EL (cell line): ENCODE measurements around the gene GRK5.

ENCODE experiments used
- DNase-seq: peaks from one replicate; pipeline ENCODE4 v3.0.0-alpha.2; 2016

The GRK5 gene

DNA sequence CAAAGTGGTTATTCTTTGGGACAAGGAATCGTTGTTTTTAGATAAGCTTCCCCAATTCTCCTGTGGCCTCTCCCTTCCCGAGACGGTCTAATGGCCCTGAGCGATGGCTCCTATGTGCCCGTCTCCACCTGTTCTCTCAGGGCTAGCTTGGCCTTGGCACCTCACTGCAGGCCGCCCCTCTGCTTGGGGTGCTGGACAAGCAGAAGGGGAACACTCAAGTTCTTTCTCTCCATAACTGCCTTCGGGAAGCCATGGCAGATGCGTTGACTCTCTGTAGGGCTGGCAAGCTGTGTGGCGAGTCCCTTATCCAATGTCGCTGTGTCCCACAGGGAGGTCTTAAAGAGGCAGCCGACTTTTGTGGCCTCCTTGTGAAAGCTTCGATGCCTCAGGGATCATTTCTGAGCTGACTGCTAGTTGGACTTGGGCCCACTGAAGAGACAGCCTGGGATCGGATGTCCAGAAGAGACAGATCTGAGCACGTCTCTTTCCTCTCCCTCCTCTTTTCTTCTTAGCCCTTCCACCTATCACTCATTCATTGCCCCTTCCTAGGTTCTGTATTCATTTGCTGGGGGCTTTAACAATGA, 70.8 kb downstream of the GRK5 start:
- no peak for DNase-seq

DNA sequence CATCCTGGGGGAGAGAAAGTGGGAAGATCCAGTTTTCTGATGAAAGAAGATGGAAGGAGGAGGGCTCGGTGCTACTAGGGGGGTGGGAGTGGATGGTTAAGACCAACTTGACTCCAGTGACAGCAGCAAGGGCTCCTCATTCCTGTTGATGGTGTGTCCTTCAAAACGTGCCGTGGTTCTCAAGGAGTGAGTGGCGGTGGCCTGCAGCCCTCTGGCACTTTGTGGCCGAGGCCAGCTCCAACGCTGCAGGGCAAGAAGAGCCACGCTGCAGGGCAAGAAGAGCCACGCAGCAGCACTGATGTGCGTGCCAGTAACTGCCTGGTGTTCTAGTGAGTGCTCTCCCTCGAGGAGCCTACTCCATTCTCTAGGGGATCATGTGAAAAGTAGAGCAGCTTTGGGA, 72.1 kb downstream of the GRK5 start:
- DNase-seq: no peak

DNA sequence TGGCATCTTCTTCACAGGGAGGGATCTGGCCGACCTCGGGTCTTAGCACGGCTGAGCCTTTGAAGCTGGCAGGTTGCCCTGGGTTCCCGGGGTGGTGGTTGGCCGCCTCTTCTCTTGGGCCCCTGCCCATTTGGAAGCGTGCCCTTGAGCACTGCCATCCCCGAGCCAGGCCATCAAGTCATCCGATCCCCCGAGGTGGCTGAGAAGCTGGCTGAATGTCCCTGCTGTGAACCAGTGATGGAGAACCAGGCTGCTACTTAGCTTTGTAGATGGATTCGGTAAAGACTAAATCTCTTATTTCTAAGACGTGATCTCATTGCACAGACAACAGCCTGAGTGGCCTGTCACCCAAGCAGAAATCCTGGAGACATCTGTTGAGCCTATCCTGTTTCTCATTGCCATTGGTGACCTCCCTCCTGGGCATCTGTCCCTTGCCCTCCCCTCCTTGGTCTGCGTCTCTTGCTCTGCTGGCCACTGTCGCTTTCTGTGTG, 74.3 kb downstream of the GRK5 start:
- peak; percentile 16 for DNase-seq

DNA sequence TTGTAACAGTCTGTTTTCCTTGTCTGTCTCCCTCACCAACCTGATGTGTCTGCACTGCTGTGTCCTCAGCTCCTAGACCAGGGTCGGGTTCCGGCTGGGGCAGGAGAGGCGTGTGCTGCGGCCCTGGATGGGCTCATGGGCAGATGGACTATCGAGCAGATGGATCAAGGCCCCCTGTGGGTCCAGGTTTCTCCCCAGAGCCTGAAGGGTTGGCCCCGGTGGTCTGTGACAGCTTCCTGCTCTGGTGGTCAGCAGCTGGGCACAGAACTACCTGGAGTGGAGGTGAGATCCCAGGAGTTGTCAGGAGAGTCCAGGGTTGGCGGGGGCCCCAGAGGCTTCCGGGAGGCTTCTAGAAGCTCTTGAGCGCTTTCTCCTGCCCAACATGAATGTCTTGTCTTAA, 75.1 kb downstream of the GRK5 start:
- no peak for DNase-seq

DNA sequence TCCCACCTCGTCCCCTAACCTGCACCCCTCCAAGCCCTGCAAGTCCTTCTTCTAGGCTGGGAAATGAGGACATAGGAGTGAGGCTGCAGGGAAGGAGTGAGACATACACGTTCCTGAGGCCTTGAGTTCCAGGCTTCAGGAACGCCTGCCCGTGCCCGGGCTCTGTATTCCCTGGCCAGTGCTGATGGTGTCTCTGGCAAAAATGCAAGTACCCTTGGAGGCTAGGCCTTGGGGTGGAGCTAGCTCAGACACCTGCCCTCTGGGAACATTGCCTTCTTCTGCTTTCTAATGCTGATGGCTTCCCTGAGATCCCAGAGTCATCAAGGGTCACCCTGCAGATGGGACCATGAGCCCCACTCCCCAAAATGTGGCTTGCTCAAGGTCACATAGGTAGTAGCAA, 76.0 kb downstream of the GRK5 start:
- DNase-seq: no peak

DNA sequence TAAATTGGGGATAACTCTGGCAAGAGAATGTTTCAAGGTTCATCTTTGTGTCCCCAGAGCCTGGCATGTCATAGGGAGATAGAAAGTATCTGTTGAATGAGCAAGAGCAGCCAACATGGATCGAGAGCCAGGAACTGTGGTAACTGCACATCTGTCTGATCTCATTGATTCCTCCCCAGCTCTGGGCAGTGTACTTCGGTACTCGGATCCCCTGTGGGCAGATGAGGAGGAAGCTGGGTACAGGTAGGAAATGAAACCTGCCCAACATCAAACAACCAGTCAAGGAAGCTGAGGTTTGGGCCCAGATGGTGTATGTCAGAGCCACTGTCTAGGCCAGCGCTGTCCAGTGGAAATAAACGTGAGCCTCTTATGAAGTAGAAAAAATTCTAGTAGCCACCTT, 76.4 kb downstream of the GRK5 start:
- no peak for DNase-seq

DNA sequence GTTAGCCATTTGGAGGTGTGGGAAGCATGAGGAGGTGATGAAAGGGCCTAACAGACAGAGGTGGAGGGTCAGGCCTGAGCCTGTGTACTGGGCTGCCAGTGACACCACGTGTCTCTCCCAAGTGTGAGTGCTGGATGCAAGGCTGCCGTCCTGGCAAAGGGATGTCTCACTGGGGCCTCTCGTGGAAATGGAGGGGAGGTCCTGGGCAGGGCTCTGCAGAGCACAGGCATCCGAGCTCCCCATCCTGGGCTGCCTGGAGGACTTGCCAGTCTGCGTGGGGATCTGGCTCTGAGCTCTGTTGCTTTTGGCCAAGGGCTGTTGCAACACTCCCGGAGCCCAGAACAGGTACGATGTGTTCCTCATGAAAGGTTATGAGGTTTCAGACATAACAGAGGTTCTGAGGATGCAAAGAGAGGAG, 77.3 kb downstream of the GRK5 start:
- no peak for DNase-seq

DNA sequence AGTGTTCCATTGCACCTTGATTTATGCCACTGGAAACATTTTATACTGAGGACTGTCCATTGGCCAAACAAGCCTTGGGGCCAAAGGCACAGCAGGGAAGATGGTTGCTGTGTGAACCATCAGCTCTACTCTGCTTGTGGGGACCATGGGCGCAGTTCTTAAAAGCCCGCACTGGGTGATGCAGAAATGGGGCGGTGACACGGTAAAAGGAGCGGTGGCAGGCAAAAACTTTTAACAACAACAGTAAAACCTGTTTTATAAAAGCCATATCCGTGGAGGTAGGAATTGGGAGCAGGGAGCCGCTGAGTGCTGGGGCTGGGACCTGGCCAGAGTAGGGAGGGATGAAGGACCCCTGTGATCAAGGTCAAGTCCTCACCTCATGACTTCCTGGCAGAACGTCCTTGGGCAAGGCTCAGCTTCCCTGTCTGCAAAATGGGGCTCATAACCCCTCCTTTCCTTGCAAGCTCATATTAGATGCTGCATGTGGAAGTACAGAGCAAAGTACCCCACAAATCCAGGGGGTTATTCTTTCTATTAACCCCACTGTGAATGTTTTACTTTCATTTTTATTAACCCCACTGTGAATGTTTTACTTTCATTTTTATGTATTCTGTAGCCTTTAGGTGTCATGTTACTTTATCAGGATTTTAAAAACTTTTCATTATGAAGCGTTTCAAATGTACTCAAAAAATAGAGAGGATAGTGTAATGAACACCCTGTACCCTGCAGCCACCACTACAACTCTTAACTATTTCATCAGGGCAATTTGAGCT, 78.3 kb downstream of the GRK5 start:
- no peak for DNase-seq

DNA sequence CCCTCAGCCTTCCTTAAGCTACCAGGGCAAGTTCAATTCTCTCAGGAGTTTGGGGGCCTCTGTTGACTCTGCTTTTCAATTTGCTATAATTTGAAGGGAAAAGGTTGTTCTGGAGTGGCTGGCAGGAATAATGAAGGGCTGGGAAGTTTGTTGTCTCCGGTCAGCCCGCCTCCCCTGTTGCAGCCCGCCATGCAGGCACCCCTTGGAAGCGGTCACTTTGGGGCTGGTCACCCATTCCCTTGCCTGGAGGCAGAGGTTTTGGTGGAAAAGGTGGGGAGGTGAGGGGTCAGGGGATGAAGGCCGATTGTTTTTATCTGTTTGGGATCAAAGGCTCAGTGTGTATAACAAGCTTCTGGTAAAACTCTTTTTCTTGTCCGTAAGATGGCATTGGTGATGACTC, 79.1 kb downstream of the GRK5 start:
- no peak for DNase-seq

DNA sequence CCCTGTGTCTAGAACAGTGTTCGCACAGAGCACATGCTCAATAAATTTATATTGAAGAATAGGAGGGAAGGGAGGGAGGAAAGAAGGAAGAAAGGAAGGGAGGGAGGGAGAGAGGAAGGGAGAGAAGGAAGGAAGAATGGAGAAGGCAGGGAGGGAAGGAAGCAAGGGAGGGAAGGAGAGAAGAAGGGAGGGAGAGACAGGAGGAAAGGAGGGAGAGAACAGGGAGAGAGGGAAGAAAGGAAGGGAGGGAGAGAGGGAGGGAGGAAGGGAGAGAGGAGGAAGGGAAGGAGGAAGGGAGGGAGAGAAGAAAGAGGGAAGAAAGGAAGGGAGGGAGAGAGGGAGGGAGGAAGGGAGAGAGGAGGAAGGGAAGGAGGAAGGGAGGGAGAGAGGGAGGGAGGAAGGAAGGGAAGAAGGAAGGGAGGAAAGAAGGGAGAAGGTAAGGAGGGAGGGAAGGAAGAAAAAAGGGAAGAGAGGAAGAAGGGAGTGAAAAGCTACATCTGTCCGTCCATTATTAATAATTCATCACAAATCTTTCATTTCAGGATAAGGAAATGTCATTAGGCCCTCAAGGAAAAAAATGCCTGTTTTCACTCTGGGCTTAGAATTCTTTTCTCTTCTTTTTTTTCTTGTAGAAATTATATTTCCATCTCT, 79.7 kb downstream of the GRK5 start:
- DNase-seq: no peak

DNA sequence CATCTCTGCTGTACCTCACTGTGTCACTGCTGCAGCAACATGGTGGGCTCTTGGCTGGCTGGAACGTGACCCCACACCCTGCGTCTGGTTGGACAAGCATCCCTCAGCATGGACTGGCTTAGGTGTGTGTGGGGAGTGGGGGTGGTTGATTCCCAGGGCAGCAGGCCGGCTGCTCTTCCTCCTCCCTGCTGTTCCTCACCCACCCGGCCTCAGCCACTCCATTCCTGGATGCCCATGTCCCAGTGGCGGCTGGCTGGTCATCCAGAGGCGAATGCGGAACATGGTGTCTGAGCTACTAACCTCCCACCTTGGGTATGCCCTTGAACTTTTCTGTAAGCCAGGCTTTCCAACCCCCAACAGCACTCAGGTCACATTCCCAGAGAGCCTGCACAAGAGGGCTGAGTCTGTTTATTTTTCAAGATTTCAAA, 81.2 kb downstream of the GRK5 start:
- DNase-seq: no peak

DNA sequence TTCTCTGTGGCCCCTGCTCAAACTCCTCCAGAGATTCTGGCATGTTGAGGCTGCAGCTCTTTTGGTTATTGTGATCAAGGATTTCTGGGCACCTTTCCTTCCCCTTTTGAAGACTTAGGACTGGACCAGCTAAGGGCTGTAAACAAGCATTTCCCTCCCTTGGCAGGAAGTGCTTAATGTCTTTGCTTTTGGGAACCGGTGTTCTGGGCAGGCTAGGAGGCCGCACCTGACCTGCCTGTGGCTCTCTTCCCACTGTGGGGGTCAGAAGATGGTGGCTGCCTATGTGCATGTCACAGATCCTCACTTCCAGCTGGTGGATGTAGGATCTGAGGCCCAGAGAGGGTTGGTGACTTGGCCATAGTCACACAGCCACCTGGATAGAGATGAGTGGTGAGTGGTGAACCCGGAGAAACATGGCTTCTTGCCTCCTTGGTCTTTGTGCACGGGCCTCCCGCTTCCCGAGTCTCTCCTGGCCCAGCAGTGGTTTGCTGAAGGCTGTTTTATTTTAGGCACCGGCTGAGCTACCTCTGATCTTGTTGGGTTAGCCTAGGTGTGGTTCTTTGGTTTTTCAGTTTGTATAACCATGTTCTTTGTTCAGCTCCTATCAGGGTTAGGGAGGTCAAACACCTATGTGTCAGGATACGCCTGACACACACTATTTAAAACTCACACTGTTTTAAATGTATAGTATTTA, 82.0 kb downstream of the GRK5 start:
- DNase-seq: no peak

DNA sequence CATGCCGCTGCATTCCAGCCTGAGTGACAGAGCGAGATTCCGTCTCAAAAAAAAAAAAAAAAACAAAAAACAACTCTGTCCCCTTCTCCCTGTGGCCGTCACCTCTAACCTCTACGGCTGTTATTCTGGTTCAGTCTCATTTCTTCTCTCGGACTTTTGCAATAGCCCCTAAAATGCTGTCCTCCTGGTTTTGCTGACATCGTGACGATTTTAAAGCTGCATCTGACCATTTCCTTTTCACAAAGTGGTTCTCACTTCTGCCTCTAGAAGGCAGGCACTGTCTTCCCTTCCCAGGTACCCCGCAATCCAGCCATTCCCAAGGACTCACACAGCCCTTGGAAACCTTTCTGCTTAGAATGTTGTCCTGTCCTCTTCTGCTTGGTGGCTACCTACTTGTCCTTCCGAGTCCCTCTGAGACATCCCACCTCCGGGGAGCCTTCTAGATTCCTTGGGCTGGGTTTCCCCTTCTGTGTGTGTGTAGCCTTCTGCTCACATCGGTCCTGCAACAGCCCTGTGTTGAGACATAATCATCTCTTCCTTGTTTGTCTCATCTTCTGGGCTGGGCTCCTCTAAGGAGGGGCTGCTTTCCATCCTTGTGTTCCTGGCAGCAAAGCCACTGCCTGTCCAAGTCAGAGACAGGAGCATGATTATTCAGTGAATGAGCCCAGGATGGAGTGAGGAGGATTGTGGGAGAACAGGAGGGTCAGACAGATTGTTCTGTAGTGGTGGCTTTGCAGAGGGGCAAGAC, 83.1 kb downstream of the GRK5 start:
- peak; percentile 18 for DNase-seq

DNA sequence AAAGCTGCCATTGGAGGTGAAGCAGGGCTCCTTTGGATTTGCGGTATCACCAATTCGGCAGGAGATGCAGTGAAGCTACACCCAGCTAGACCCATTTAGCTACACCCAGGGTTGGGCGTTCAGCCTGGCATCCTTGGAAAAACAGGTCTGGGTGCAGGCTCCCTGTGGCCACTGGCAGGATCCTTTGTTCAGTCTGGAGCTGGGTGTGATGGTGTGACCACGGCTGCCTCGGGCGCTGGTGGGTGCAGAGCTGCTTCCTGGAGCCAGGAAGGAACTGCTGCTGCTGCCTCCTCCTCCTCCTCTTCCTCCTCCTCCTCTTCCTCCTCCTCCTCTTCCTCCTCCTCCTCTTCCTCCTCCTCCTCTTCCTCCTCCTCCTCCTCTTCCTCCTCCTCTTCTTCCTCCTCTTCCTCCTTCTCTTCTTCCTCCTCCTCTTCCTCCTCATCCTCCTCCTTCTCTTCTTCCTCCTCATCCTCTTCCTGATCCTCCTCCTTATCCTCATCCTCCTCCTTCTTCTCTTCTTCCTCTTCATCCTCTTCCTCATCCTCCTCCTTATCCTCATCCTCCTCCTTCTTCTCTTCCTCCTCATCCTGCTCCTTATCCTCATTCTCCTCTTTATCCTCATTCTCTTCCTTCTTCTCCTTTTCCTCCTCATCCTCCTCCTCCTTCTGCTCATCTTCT, 84.0 kb downstream of the GRK5 start:
- no peak for DNase-seq

DNA sequence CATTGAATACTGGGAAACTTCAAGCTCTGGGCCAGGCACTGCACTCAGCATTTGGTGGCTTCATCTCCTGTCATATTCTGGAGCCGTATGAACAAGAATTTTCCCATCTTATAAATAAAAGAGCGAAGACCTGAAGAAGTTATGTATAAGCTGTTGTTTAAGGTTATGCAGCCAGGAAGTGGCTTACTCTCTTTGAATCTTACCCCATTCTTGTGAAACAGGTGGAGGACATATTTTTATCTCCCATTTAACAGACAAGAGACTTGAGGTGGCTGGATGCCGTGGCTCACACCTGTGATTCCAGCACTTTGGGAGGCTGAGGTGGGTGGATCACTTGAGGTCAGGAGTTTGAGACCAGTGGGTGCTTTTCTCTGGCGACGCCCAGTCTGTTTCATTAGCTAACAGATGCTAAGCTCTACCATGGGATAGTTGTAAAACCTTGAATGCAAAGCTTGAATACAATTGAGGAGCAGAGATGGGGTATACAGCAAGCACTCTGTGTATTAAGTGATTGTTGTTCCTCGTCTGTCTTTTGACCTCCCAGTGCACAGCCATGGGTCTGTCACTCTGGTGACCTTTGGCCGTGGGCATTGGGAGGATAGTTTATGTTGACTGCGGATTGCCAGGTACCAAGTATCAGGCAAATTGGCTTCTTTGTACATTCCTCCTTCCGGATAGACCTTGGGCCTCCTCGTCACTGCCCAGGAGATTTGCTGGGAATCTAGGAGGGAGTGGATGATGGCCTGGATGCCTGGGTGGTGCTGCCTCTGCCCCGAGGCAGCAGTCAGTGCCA, 85.8 kb downstream of the GRK5 start:
- no peak for DNase-seq

DNA sequence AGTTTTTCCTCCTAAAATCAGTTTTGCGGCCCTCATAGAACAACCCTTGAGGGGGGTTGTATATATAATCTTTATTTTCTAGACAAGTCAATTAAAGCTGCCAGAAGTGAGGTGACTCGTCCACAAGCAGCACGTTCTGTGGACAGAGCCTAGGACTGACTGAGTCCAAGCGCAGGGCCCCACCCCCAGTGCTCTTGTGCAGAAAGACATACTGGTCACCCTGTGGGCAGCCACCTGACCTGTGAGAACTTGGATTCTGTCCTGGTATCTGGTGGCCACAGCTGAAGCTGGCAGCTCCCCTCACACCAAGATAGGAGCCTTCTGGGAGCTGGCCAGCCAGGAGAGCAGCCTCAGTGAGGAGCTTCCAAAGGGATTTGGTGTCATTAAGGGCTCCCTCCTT, 89.3 kb downstream of the GRK5 start:
- DNase-seq: no peak

DNA sequence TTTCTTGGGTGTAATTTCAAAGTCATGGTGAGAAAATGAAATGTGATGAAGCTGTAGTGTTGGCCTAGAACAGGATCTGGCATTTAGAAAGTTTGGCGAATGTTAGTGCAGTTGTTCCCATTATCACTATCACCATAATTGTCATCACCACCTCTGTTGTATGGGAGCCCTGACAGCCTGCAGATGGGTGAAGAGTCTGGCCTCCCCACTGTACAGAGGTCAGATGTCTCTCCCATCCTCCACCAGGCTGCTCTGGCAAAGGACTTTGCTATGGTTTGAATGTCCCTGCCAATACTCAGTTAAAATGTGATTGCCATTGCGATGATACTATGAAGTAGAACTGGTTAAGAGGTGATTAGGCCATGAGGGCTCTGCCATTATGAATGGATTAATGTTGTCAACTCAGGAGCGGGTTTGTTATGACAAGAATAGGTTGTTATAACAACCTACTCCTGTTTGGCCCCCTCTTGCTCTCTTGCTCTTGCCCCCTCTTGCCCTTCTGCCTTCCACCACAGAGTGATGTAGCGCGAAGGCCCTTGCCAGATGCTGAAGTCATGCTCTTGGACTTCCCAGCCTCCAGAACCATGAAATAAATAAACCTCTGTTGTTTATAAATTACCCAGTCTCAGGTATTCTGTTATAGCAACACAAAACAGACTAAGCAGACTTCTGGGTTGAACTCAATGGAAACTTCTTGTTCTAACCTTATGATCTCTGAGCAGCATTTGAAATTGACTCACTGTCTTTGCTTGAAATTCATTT, 90.0 kb downstream of the GRK5 start:
- DNase-seq: no peak

DNA sequence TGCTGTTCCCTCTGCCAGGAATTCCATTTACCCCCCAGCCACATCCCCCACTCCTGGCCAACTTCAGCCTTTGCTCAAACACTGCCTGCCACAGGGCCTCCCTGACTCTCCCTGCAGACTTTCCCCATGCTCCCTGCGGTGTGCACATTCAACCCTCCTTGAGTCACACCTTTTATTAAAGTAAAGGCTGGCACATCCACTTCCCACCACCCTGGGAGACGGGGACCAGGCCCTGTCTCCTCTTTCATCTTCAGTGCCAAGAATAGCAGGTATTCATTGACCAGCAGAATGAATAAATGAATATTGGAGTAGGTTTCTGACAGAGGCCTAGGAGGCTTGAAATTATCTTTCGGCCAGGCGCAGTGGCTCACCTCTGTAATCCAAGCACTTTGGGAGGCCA, 91.4 kb downstream of the GRK5 start:
- DNase-seq: no peak

DNA sequence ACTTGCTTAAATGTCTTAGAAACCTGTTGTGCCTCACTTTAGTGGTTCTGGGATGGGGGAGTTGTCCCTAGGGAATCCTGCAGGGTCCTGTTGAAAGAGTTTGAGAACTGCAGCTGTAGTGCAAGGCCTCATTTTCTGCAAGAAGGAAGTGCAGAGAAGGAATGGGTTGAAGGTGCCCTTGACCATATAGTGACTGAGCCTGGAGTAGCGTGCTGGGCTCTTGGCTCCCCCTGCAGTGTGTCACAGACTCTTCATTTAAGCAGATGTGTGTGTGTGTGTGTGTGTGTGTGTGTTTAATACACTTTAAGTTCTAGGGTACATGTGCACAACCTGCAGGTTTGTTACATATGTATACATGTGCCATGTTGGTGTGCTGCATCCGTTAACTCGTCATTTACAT, 92.2 kb downstream of the GRK5 start:
- DNase-seq: no peak

DNA sequence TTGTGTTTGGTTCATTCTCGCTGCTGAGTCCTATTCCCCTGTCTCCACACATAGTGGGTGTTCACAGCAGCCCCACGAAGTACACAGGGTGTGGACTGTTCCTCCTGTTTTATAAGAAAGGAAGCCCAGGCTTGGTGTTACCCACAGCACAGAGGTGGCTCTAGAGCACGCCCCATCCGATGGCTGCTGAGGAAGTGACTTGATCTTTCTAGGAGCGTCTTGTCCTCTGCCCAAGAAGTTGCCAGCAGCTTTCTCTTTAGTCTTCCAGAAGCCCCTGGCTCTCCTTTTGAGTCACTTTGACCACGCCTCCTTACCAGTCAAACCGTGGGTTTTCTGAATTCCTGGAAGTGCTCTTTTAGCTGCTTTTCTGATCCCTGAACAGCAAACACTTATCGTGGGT, 94.0 kb downstream of the GRK5 start:
- peak; percentile 12 for DNase-seq

DNA sequence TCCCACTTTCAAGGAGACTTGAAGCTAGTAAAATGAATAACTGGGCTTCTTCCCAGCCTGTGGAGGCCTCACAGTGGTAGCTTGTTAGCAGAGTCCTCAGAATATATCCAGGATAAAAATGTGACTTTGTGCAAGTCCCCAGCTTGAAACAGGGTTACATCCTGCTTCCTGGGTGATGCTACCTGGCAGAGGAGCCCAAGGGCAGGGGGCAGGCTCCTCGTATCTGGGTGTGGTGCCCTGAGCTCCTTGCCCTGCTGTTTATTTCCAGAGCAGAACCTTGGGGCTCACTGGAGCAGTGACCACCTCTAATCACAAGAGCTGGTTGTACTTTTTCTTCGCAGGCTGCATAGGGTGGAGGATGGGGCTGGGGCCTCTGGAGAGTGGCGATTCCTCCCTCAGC, 94.8 kb downstream of the GRK5 start:
- no peak for DNase-seq
